ENCODE data around the gene RALGAPA2.

GRCh38 chr20:20480689-20481088 lies 231.8 kb downstream of the RALGAPA2 start:
- TF ChIP-seq EP300 (IDR thresholded peaks at IDR 0.05) = no peak
- TF ChIP-seq, protein P1, sequence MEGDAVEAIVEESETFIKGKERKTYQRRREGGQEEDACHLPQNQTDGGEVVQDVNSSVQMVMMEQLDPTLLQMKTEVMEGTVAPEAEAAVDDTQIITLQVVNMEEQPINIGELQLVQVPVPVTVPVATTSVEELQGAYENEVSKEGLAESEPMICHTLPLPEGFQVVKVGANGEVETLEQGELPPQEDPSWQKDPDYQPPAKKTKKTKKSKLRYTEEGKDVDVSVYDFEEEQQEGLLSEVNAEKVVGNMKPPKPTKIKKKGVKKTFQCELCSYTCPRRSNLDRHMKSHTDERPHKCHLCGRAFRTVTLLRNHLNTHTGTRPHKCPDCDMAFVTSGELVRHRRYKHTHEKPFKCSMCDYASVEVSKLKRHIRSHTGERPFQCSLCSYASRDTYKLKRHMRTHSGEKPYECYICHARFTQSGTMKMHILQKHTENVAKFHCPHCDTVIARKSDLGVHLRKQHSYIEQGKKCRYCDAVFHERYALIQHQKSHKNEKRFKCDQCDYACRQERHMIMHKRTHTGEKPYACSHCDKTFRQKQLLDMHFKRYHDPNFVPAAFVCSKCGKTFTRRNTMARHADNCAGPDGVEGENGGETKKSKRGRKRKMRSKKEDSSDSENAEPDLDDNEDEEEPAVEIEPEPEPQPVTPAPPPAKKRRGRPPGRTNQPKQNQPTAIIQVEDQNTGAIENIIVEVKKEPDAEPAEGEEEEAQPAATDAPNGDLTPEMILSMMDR (IDR thresholded peaks at IDR 0.05) = no peak
- TF ChIP-seq POLR2A (IDR thresholded peaks at IDR 0.05) = no peak
